H1 (cell line): ENCODE results near the gene CHD1L. TPM values are rescaled to one million over a fixed set of nuclear protein-coding genes. Genes with fewer than 3 reads are reported as not detected.
A peak's percentile ranks its signal among the peaks of the same experiment; 100 is the strongest.

Source experiments
- CTCF ChIA-PET: fragments of 300-600 bp; sonication (Branson Sonifier 250); formaldehyde crosslinking; loops from one replicate; lab custom pipeline; 2021; ENCODE audit not compliant: partially characterized antibody; lab: Charles Lee
- POLR2A ChIA-PET: fragments of 300-600 bp; sonication (Branson Sonifier 250); formaldehyde crosslinking; loops from one replicate; lab custom pipeline; 2021; ENCODE audit warnings: inconsistent platforms; ENCODE audit not compliant: partially characterized antibody; lab: Charles Lee
- DNase-seq, 2 experiments: peaks; one replicate each; pipeline versions ENCODE4 v3.0.0 to v3.0.0-alpha.2; 2010 to 2022; ENCODE audit warnings: low spot score in 2 of 2, low read depth in 1 of 2, mixed read lengths in 1 of 2
- FAIRE-seq: peaks from 2 replicates; lab custom pipeline; 2011; peaks lifted over from hg19 to GRCh38; lab: Jason Lieb, UNC
- H2AFZ ChIP-seq: 2 replicates; pipeline ENCODE4 v1.8.1; 2012; ENCODE audit warnings: low read length, inconsistent platforms
- H2AK5ac ChIP-seq: 2 replicates; pipeline ENCODE4 v1.6.1; 2013; ENCODE audit warnings: low read depth, low read length
- H2BK120ac ChIP-seq: replicated peaks from 2 replicates; pipeline ENCODE3; 2013; ENCODE audit warnings: low read depth, low read length, inconsistent platforms
- H2BK12ac ChIP-seq: 2 replicates; pipeline ENCODE4 v1.6.1; 2013; ENCODE audit warnings: low read depth, low read length
- H2BK15ac ChIP-seq: 2 replicates; pipeline ENCODE4 v1.6.1; 2013; ENCODE audit warnings: low read length
- H2BK20ac ChIP-seq: 2 replicates; pipeline ENCODE4 v1.6.1; 2013; ENCODE audit warnings: low read length
- H2BK5ac ChIP-seq: 2 replicates; pipeline ENCODE4 v1.6.1; 2013; ENCODE audit warnings: low read depth, low read length
- H3K14ac ChIP-seq: 2 replicates; pipeline ENCODE4 v1.6.1; 2013; ENCODE audit warnings: inconsistent platforms; ENCODE audit not compliant: insufficient read length
- H3K18ac ChIP-seq: 2 replicates; pipeline ENCODE4 v1.6.1; 2013; ENCODE audit warnings: low read length; ENCODE audit errors: extremely low read depth
- H3K23ac ChIP-seq: 2 replicates; pipeline ENCODE4 v1.6.1; 2013; ENCODE audit warnings: inconsistent platforms; ENCODE audit not compliant: insufficient read length
- H3K23me2 ChIP-seq: 2 replicates; pipeline ENCODE4 v1.6.1; 2013; ENCODE audit warnings: low read depth, low read length
- H3K27ac ChIP-seq: 2 replicates; pipeline ENCODE4 v1.6.1; 2011; ENCODE audit warnings: low read depth, low read length, inconsistent platforms
- H3K27me3 ChIP-seq, 4 experiments: replicated peaks in 1 of 4; 1 replicate in 1 of 4; 2 replicates in 3 of 4; pipeline versions ENCODE4 v1.6.1 to v1.8.1; 2011 to 2013; ENCODE audit warnings: low read length in 3 of 4, mild to moderate bottlenecking in 3 of 4, inconsistent platforms in 2 of 4, mixed read lengths in 2 of 4, moderate library complexity in 1 of 4; ENCODE audit not compliant: control insufficient read depth in 3 of 4, insufficient read depth in 3 of 4; ENCODE audit errors: extremely low read depth in 1 of 4
- H3K36me3 ChIP-seq, 4 experiments: 2 replicates each; pipeline versions ENCODE4 v1.6.1 to v1.8.1; 2011 to 2013; ENCODE audit warnings: mild to moderate bottlenecking in 4 of 4, low read length in 3 of 4, moderate library complexity in 2 of 4, control low read depth in 1 of 4, inconsistent platforms in 1 of 4; ENCODE audit not compliant: insufficient read depth in 4 of 4, control insufficient read depth in 2 of 4
- H3K4ac ChIP-seq: replicated peaks from 2 replicates; pipeline ENCODE3; 2013; ENCODE audit warnings: low read length, low read depth, mixed read lengths, inconsistent platforms; ENCODE audit not compliant: insufficient read length
- H3K4me1 ChIP-seq, 4 experiments: replicated peaks in 1 of 4; 1 replicate in 1 of 4; 2 replicates in 3 of 4; pipeline versions ENCODE4 v1.6.1 to v1.8.1; 2011 to 2013; ENCODE audit warnings: low read length in 3 of 4, inconsistent platforms in 2 of 4, mixed read lengths in 1 of 4; ENCODE audit not compliant: insufficient read depth in 4 of 4, control insufficient read depth in 3 of 4
- H3K4me2 ChIP-seq, 2 experiments: 2 replicates each; pipeline versions ENCODE4 v1.6.1 to v1.8.1; 2011 to 2013; ENCODE audit warnings: low read depth in 2 of 2, low read length in 2 of 2, control low read depth in 1 of 2, inconsistent platforms in 1 of 2, mild to moderate bottlenecking in 1 of 2; ENCODE audit not compliant: insufficient read depth in 1 of 2
- H3K4me3 ChIP-seq, 4 experiments: fragments of 200-600, 300-600 bp in 1 of 4; sonication (generic), shearing (Covaris generic), sonication (Bioruptor Twin) in 1 of 4; 2 replicates each; pipeline versions ENCODE4 v1.5.1 to v1.8.1; 2011 to 2016; ENCODE audit warnings: low read length in 4 of 4, low read depth in 3 of 4, control low read depth in 2 of 4, inconsistent platforms in 2 of 4, mild to moderate bottlenecking in 2 of 4, mixed read lengths in 1 of 4, moderate library complexity in 1 of 4; ENCODE audit not compliant: insufficient read depth in 2 of 4; ENCODE audit errors: extremely low read depth in 1 of 4
- H3K56ac ChIP-seq: replicated peaks from 2 replicates; pipeline ENCODE3; 2013; ENCODE audit warnings: low read depth, mild to moderate bottlenecking, mixed read lengths, low read length, inconsistent platforms; ENCODE audit not compliant: insufficient read length
- H3K79me1 ChIP-seq: 2 replicates; pipeline ENCODE4 v1.6.1; 2013; ENCODE audit warnings: low read depth, low read length, control low read depth
- H3K79me2 ChIP-seq, 2 experiments: 2 replicates each; pipeline versions ENCODE4 v1.6.1 to v1.8.1; 2012 to 2013; ENCODE audit warnings: low read length in 2 of 2, mild to moderate bottlenecking in 2 of 2, inconsistent platforms in 1 of 2; ENCODE audit not compliant: insufficient read depth in 2 of 2, control insufficient read depth in 1 of 2
- H3K9ac ChIP-seq, 4 experiments: replicated peaks in 1 of 4; 1 replicate in 1 of 4; 2 replicates in 3 of 4; pipeline versions ENCODE4 v1.6.1 to v1.8.1; 2011 to 2013; ENCODE audit warnings: low read depth in 3 of 4, low read length in 3 of 4, control low read depth in 2 of 4, mild to moderate bottlenecking in 2 of 4, moderate library complexity in 2 of 4, inconsistent platforms in 1 of 4; ENCODE audit errors: extremely low read depth in 1 of 4
- H3K9me3 ChIP-seq, 2 experiments: 2 replicates each; pipeline versions ENCODE4 v1.6.1 to v1.8.1; 2012 to 2013; ENCODE audit warnings: mild to moderate bottlenecking in 2 of 2, moderate library complexity in 2 of 2, control low read depth in 1 of 2, inconsistent platforms in 1 of 2, low read depth in 1 of 2, low read length in 1 of 2, mixed read lengths in 1 of 2; ENCODE audit not compliant: insufficient read depth in 2 of 2
- H4K20me1 ChIP-seq, 2 experiments: replicated peaks in 1 of 2; 2 replicates each; pipeline versions ENCODE3 to v1.8.1; 2011 to 2013; ENCODE audit warnings: inconsistent platforms in 2 of 2, low read length in 2 of 2, mild to moderate bottlenecking in 1 of 2; ENCODE audit not compliant: insufficient read depth in 2 of 2, control insufficient read depth in 1 of 2
- H4K5ac ChIP-seq: 2 replicates; pipeline ENCODE4 v1.6.1; 2013; ENCODE audit warnings: low read length, low read depth, mixed read lengths, inconsistent platforms; ENCODE audit not compliant: insufficient read length
- H4K8ac ChIP-seq: 2 replicates; pipeline ENCODE4 v1.8.0; 2013; ENCODE audit warnings: mild to moderate bottlenecking, moderate library complexity, low read length, inconsistent platforms; ENCODE audit not compliant: insufficient read depth; ENCODE audit errors: extremely low read depth
- H4K91ac ChIP-seq: replicated peaks from 2 replicates; pipeline ENCODE3; 2013; ENCODE audit warnings: low read length, mixed read lengths, inconsistent platforms; ENCODE audit not compliant: insufficient read length
- KDM4A ChIP-seq: IDR thresholded peaks from one replicate; pipeline ENCODE4 v1.7.1; 2012; ENCODE audit warnings: low read depth, mild to moderate bottlenecking, moderate library complexity, low read length, inconsistent platforms; ENCODE audit not compliant: severe bottlenecking
- MAX ChIP-seq: IDR thresholded peaks from 2 replicates; pipeline ENCODE4 v1.6.1; 2012; ENCODE audit warnings: inconsistent platforms
- POLR2AphosphoS5 ChIP-seq: IDR thresholded peaks from 2 replicates; pipeline ENCODE4 v1.6.1; 2011; ENCODE audit warnings: low read depth, low read length
- RBBP5 ChIP-seq: IDR thresholded peaks from 2 replicates; pipeline ENCODE4 v1.7.1; 2012; ENCODE audit warnings: low read depth, mild to moderate bottlenecking, inconsistent platforms, low read length, moderate library complexity, borderline replicate concordance
- RFX5 ChIP-seq: IDR thresholded peaks from 2 replicates; pipeline ENCODE4 v1.6.1; 2011; ENCODE audit warnings: low read depth, low read length, improper control_type of control experiment, borderline replicate concordance
- SIRT6 ChIP-seq: IDR thresholded peaks from one replicate; pipeline ENCODE4 v1.7.1; 2012; ENCODE audit warnings: low read length, inconsistent platforms
- TBP ChIP-seq: IDR thresholded peaks from 2 replicates; pipeline ENCODE4 v1.6.1; 2011; ENCODE audit warnings: low read depth, low read length, improper control_type of control experiment
- TCF12 ChIP-seq: IDR thresholded peaks from 2 replicates; pipeline ENCODE4 v1.6.1; 2011; ENCODE audit warnings: low read depth, mild to moderate bottlenecking, low read length
- WGBS, 2 experiments: shearing (Covaris generic) in 1 of 2; methylation state at CpG; one replicate each; pipeline versions ENCODE4 v1.1.6 to v1.1.7; 2013 to 2015; ENCODE audit warnings: low lambda C conversion rate in 2 of 2, mixed read lengths in 2 of 2, inconsistent platforms in 1 of 2, low coverage in 1 of 2, missing lambda C conversion rate in 1 of 2; ENCODE audit not compliant: insufficient replicate concordance in 2 of 2, insufficient coverage in 1 of 2, insufficient read length in 1 of 2; ENCODE audit errors: extremely low coverage in 1 of 2, missing lambda C conversion rate in 1 of 2; 5-methylcytosine and 5-hydroxymethylcytosine counted together
- long read RNA-seq, 2 experiments: library from RNA in 1 of 2; library from capped mRNA in 1 of 2; stranded (forward); transcript quantifications; one replicate each; pipeline ENCODE4 v2.0.0, GENCODE V29; 2021; ENCODE audit warnings: inconsistent platforms in 1 of 2
- polyA minus RNA-seq, 3 experiments: library from RNA; depleted of rRNA, polyadenylated mRNA; stranded (reverse); fragments of >200 nt; gene quantifications; 1 replicate in 2 of 3; 2 replicates in 1 of 3; pipeline ENCODE4 v1.2.3, GENCODE V29; 2011
- polyA plus RNA-seq, 7 experiments: library from polyadenylated mRNA; depleted of rRNA in 3 of 7; stranded (reverse) in 5 of 7; unstranded in 2 of 7; fragments of >200 nt in 5 of 7; fragments of 200-250 nt in 2 of 7; gene quantifications; 1 replicate in 5 of 7; 2 replicates in 1 of 7; 4 replicates in 1 of 7; pipeline versions ENCODE4 v1.2.1 to v1.2.3, GENCODE V29; 2011 to 2013; ENCODE audit warnings: missing spikeins in 2 of 7, mixed read lengths in 2 of 7
- total RNA-seq: library from RNA; stranded (reverse); fragmentation: NEBNext Ultra II Directional; extraction: Animal tissue kit (Norgen Biotek cat#: 25700); gene quantifications from 2 replicates; pipeline ENCODE4 v1.2.1, GENCODE V29; 2021

The CHD1L gene
- 49.9 and 51.2 TPM in 2 replicates for total RNA-seq
- 12.4 and 20.2 TPM in 2 replicates for polyA plus RNA-seq (2011; rRNA removed)
- 29.8 TPM for polyA plus RNA-seq (2011; cell fraction: cytosol; rRNA removed)
- 17.5 TPM for polyA plus RNA-seq (2011; cell fraction: nucleus; rRNA removed)
- polyA plus RNA-seq (2012, experiment 1 of 2) = 33.4 to 39.8 TPM (median 35.2 TPM) in 4 replicates
- polyA plus RNA-seq (2012, experiment 2 of 2) = 7.6 TPM
- polyA plus RNA-seq (2013, experiment 1 of 2) = 34.2 TPM
- 34.1 TPM for polyA plus RNA-seq (2013, experiment 2 of 2)
- polyA minus RNA-seq (2011; rRNA and poly(A)+ RNA removed) = 23.2 and 26.2 TPM in 2 replicates
- polyA minus RNA-seq (2011; cell fraction: cytosol; rRNA and poly(A)+ RNA removed) = 20.2 TPM
- 25.1 TPM for polyA minus RNA-seq (2011; cell fraction: nucleus; rRNA and poly(A)+ RNA removed)
- long read RNA-seq, experiment 1, partial matches to known transcripts = 11 of 20 reads
- long read RNA-seq, experiment 1, other reads (novel, unspliced or antisense) = 5 of 20 reads
- long read RNA-seq, experiment 2, transcript CHD1L-202 (23 exons, 2,967 nt) = major isoform, 19 of 34 reads
- long read RNA-seq, experiment 2, partial matches to known transcripts = 7 of 34 reads
- long read RNA-seq, experiment 2, other reads (novel, unspliced or antisense) = 6 of 34 reads

- peak within 1 kb of the TSS; percentile 76; the same call in 1 of the 2 replicates for H3K27ac ChIP-seq
- POLR2A ChIA-PET = interaction anchor here (0.6 to 3.9 kb wide), 10 partner anchors 17 to 195 kb away, joined by 3 to 48 read pairs (median 4); partner anchors contain the start of genes FMO5 and PRKAB2
- CTCF ChIA-PET = interaction anchor here (0.7 to 2.2 kb wide), 16 partner anchors 12 to 93 kb away, joined by 3 to 22 read pairs (median 5); partner anchors contain the start of genes FMO5 and PRKAB2
- peak; percentile 79 for TF ChIP-seq MAX
- peak; percentile 88; the same call in 1 of the 2 replicates for TF ChIP-seq RBBP5
- TF ChIP-seq TBP = peak; percentile 63
- peak; percentile 60 for TF ChIP-seq POLR2AphosphoS5
- TF ChIP-seq TCF12 = no peak
- no peak for TF ChIP-seq SIRT6
- no peak for TF ChIP-seq RFX5
- peak; percentile 94 for TF ChIP-seq KDM4A
Measured at GRCh38 chr1:147242449-147243227, at the start of gene CHD1L. Gene CHD1L, plus strand, starts transcription at chr1:147242684. Its CDS starts 20 bp downstream, at chr1:147242704.

More at GRCh38 chr1:147242449-147243227, at the start of gene CHD1L:
- peaks cover 11 to 46% of the 10 kb centered on the region in 2 experiments for H3K79me2 ChIP-seq
- peak within 1 kb of the TSS; percentile 73 for H3K56ac ChIP-seq
- no peak within 1 kb of the TSS for H2BK20ac ChIP-seq
- no peak within 1 kb of the TSS for H2BK12ac ChIP-seq
- DNase-seq (peak; percentile 80 to 93), FAIRE-seq (no peak)
- peaks cover 0 to 16% (median 2%) of the 10 kb centered on the region in 4 experiments; a peak in 4 of 7 replicates for H3K4me1 ChIP-seq
- H4K91ac ChIP-seq = peak within 1 kb of the TSS; percentile 79
- H2AK5ac ChIP-seq = no peak within 1 kb of the TSS
- WGBS, 2 experiments = 1% methylated on average over 61 of the region's 82 CpGs; no CpG with 5 or more reads in 1 of the 2 experiments
- peak within 1 kb of the TSS; percentile 81 for H2AFZ ChIP-seq
- H3K14ac ChIP-seq = no peak within 1 kb of the TSS
- peak within 1 kb of the TSS; percentile 86 for H4K5ac ChIP-seq
- H3K18ac ChIP-seq = peak within 1 kb of the TSS; percentile 85; the same call in 1 of the 2 replicates
- H3K23ac ChIP-seq = no peak within 1 kb of the TSS
- H2BK15ac ChIP-seq = no peak within 1 kb of the TSS
- H2BK5ac ChIP-seq = peak within 1 kb of the TSS; percentile 95; the same call in 1 of the 2 replicates
- H3K9ac ChIP-seq = peak within 1 kb of the TSS; percentile 62 to 89 (median 82); a peak in 6 of 7 replicates
- peak within 1 kb of the TSS; percentile 83 for H4K8ac ChIP-seq
- no peaks in the 10 kb centered on the region for H3K36me3 ChIP-seq
- H3K79me1 ChIP-seq = peaks cover 4% of the 10 kb centered on the region; the same call in 1 of the 2 replicates
- H2BK120ac ChIP-seq = peak within 1 kb of the TSS; percentile 90
- peak within 1 kb of the TSS; percentile 63 to 70 for H3K4me2 ChIP-seq
- H3K4me3 ChIP-seq = peak within 1 kb of the TSS; percentile 53 to 98 (median 85)
- no peaks in the 10 kb centered on the region for H3K27me3 ChIP-seq
- peak within 1 kb of the TSS; percentile 79 for H3K4ac ChIP-seq
- peaks cover 4% of the 10 kb centered on the region; the same call in 1 of the 2 replicates for H3K23me2 ChIP-seq
- H4K20me1 ChIP-seq = peaks cover 0 to 4% of the 10 kb centered on the region in 2 experiments
- H3K9me3 ChIP-seq = no peaks in the 10 kb centered on the region
